T-helper 1 cell (primary cell): ENCODE measurements around the gene ZNF679.
"Not testable (repeated sequence)": the region's sequence is repeated elsewhere in the genome, so short reads cannot be mapped to it uniquely, and the experiment has no call there.

ENCODE experiments used
- DNase-seq, 5 donors: peaks; one replicate each; pipeline ENCODE4 v3.0.0-alpha.2; 2012 to 2020

ZNF679 gene

DNA sequence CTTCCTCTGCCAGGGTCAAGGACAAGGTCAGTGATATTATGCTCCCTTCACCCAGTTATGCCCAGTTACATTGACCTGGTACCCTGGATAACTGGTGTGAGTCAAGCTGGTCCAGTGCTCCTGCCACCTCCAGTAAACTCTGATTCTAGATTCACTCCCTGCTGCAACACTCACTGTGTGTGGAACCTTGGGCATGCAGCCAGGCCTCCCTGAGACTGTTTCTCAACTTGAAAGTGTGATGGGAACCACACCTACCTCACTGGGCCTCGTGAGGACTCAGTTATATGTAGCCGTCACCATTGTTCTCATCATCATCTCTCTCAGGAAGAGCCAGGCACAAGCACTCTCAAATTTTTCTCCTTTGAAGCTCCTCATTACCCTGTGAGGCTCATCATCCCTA is 84.6 kb downstream of the ZNF679 start:
- DNase-seq = no peak

DNA sequence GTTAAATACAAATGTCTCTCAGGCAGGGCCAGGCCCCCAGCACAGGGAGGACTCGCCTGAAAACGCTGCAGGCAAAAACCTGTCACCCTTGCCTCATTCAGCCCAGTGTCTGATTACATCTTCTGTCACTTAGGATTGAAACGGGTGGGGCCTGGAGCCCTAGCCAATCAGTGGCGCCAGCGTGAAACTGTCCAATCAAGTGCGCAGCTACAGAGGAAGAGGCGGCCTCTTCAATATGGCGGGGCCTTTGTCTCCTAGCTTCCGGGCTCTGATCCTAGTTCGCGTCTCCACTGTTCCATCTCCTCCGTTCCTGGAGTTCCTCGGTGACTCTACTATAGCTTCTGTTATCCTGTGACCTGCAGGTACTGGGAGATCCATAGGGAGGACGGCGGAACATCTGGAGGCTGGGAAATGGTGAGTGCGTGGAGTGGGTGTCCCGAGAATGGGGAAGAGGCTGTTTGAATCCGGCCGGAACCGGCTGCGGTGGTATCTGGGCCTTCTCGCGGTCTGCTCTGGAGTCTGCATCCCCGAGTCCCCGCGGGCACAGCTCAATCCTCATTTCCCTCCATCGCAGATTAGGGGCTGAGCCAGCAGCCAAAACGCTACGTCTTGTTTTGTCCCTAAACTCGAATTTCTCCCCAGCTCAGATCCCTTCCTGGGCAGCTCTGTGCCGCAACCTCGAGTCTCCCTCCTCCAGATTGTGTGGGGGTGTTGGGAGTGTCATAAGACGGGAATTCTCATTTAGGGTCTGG is 85.6 kb downstream of the ZNF679 start, which contains the start of gene ZNF736:
Gene ZNF736 (plus strand): TSS at position 222 of the 752 bp plus-strand sequence. CDS start 190 bp downstream, at position 412.
- peak; percentile 66 to 93 (median 79) for DNase-seq

DNA sequence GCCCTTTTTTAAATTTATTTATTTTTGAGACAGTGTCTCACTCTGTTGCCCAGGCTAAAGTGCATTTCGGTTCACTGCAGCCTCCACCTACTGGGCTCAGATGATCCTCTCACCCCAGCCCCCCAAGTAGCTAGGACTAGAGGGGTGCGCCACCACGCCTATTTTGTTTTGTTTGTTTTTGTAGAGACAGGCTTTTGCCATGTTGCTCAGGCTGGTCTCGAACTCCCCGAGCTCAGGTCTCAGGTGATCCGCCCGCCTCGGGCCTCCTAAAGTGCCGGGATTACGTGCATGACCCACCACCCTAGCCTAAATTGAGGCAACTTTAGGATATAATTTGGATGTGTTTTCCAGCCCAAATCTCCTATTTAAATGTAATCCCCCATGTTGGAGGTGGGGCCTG is 86.3 kb downstream of the ZNF679 start:
- DNase-seq = no peak

DNA sequence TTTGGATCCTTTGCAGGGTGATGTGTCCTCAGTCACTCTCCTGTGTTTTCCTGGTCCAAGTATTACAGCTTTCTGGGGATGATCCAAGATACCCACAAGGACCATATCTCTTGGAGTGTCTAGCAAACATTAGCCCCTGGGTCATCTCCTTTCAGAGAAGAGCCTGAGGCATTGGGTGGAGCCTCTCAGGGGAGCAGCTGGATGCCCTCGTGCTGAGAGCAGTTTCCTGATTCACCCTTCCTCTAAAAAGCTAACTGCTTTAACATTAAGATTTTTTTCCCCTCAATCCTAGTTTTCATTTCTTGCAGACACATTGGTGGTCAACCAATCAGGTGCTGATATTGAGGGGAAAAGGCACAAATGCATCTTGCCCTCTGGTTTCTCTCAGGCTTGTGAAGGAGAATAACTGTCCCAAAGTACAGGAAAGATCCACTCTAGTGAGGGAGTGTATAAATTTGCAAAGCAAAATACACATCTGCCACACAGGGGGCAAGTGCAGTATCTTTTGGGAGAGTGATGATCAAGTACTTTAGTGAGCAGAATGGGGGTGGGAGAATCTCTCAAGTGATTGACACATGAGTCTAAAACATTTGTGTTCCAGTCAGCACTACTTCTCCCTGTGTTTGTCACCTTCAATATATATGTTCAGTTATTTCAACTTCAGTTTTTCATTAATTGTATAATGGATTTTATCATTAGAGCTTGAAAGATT is 87.9 kb downstream of the ZNF679 start:
- DNase-seq = not testable (repeated sequence)
